ENCODE results near the gene COPS8.

COPS8 gene

GRCh38 chr2:237065071-237065377, 20.7 kb upstream of the COPS8 start:
- Histone ChIP-seq H2BK12ac (ENCODE audit: low read length in 2 of 2) (no peak overlapping the region), H2BK15ac (ENCODE audit: low read depth, poor library complexity, severe bottlenecking) (no peak overlapping the region), H2AFZ (ENCODE audit: low read depth, low read length) (no peak overlapping the region), H2BK5ac (ENCODE audit: low read depth, low read length, poor library complexity, severe bottlenecking) (no peak overlapping the region), H3K79me1 (replicated peaks; ENCODE audit: low read length, poor library complexity, severe bottlenecking) (no peaks in the 10 kb centered on the region), H3K4me2 (ENCODE audit: low read length, poor library complexity, severe bottlenecking) (no peak overlapping the region), H3K9ac (ENCODE audit: low read length) (no peak overlapping the region), H4K8ac (ENCODE audit: low read length) (no peak overlapping the region), H3K4me1 (ENCODE audit: control insufficient read depth, insufficient read depth, low read depth, low read length) (peaks cover 4% of the 10 kb centered on the region), H2BK120ac (ENCODE audit: low read depth, low read length) (no peak overlapping the region), H3K36me3 (ENCODE audit: control insufficient read depth in 1 of 2, insufficient read depth in 2 of 2, low read depth in 1 of 2, low read length in 2 of 2) (no peaks in the 10 kb centered on the region), H3K14ac (ENCODE audit: low read length in 2 of 2) (no peak overlapping the region), H3K27ac (ENCODE audit: low read length, poor library complexity, severe bottlenecking) (no peak overlapping the region), H3K18ac (ENCODE audit: low read depth in 1 of 2, low read length in 2 of 2) (no peak overlapping the region), H2AK5ac (ENCODE audit: low read length, severe bottlenecking) (no peak overlapping the region), H3K23ac (ENCODE audit: low read length in 2 of 2) (no peak overlapping the region), H3K9me3 (ENCODE audit: control insufficient read depth, low read length) (no peaks in the 10 kb centered on the region), H3K27me3 (ENCODE audit: control insufficient read depth in 1 of 2, insufficient read depth in 1 of 2, low read length in 2 of 2) (peaks cover 0 to 4% of the 10 kb centered on the region in 2 experiments), H3K4me3 (ENCODE audit: insufficient read depth in 1 of 2, low read depth in 1 of 2, low read length in 2 of 2) (no peak overlapping the region), H4K91ac (ENCODE audit: low read length) (no peak overlapping the region), H3K4ac (ENCODE audit: low read depth in 1 of 2, low read length in 2 of 2) (no peak overlapping the region)
- DNase-seq = no peak
- 94% methylated on average over 2 of the region's 2 CpGs for WGBS

DNA sequence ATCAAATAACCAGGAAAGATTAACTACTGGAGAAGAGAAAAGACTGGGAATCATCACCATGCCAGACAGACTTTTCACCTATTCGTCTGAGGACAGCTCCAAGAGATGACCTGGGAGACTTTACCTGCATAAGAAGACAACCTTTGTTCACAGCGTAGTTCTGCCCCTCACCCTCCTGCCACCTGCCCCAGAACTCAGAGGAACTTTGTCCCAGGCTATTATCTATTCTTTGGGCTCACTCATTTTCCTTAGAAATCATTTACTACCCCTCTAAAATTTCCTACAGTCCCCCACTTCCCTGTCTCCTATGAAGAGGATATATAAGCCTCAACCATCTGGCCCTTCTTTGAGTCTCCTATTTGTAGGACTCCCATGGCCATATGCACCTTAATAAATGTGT, 19.3 kb upstream of the COPS8 start:
- Histone ChIP-seq H2BK15ac (ENCODE audit: low read depth, poor library complexity, severe bottlenecking) (no peak overlapping the region), H3K36me3 (ENCODE audit: control insufficient read depth in 1 of 2, insufficient read depth in 2 of 2, low read depth in 1 of 2, low read length in 2 of 2) (no peaks in the 10 kb centered on the region), H3K23ac (ENCODE audit: low read length in 2 of 2) (no peak overlapping the region), H3K4me3 (ENCODE audit: insufficient read depth in 1 of 2, low read depth in 1 of 2, low read length in 2 of 2) (no peak overlapping the region), H3K27me3 (ENCODE audit: control insufficient read depth in 1 of 2, insufficient read depth in 1 of 2, low read length in 2 of 2) (peaks cover 0 to 1% of the 10 kb centered on the region in 2 experiments), H3K4ac (ENCODE audit: low read depth in 1 of 2, low read length in 2 of 2) (no peak overlapping the region), H3K27ac (ENCODE audit: low read length, poor library complexity, severe bottlenecking) (no peak overlapping the region), H2BK120ac (ENCODE audit: low read depth, low read length) (no peak overlapping the region), H3K18ac (ENCODE audit: low read depth in 1 of 2, low read length in 2 of 2) (no peak overlapping the region), H4K8ac (ENCODE audit: low read length) (no peak overlapping the region), H3K4me2 (ENCODE audit: low read length, poor library complexity, severe bottlenecking) (no peak overlapping the region), H2BK12ac (ENCODE audit: low read length in 2 of 2) (no peak overlapping the region), H2AFZ (ENCODE audit: low read depth, low read length) (no peak overlapping the region), H3K4me1 (ENCODE audit: control insufficient read depth, insufficient read depth, low read depth, low read length) (peaks cover 4% of the 10 kb centered on the region), H3K9ac (ENCODE audit: low read length) (no peak overlapping the region), H3K14ac (ENCODE audit: low read length in 2 of 2) (no peak overlapping the region), H3K9me3 (ENCODE audit: control insufficient read depth, low read length) (peaks cover 5% of the 10 kb centered on the region), H4K91ac (ENCODE audit: low read length) (no peak overlapping the region), H2BK5ac (ENCODE audit: low read depth, low read length, poor library complexity, severe bottlenecking) (no peak overlapping the region), H2AK5ac (ENCODE audit: low read length, severe bottlenecking) (no peak overlapping the region), H3K79me1 (replicated peaks; ENCODE audit: low read length, poor library complexity, severe bottlenecking) (no peaks in the 10 kb centered on the region)
- WGBS = 92% methylated on average over 2 of the region's 2 CpGs
- no peak for DNase-seq

DNA sequence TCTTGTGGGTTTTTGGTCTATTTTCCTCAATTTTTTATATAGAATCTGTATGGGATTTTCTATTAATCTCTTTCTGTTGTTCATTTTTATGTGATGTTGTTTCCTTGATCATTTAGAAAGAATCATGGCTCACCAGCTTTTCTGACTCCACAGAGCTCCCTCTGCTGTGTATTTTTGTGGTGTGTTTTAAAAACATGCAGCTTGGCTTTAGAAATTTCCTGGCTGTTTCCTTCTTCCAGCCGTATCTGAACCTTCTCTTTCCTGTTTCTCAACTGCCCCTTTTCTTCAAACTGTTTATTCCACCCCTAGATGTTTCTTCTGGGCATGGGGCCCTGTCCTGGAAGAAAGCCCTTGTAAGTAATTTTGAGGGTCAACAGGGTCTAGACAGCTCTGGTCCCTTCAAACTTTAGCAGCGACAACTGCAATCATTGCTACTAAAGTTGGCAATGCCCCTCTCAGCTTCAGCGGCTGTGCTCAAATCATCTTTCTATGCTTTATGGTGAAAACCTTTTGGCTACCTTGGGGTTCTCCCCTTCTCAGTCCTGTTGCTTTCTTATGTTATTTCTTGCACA, 17.6 kb upstream of the COPS8 start:
- Histone ChIP-seq H3K23ac (ENCODE audit: low read length in 2 of 2) (no peak overlapping the region), H3K9ac (ENCODE audit: low read length) (peak overlapping the region; percentile 37), H3K27ac (ENCODE audit: low read length, poor library complexity, severe bottlenecking) (no peak overlapping the region), H3K4me1 (ENCODE audit: control insufficient read depth, insufficient read depth, low read depth, low read length) (no peaks in the 10 kb centered on the region), H2BK15ac (ENCODE audit: low read depth, poor library complexity, severe bottlenecking) (no peak overlapping the region), H3K4ac (ENCODE audit: low read depth in 1 of 2, low read length in 2 of 2) (no peak overlapping the region), H3K9me3 (ENCODE audit: control insufficient read depth, low read length) (peaks cover 5% of the 10 kb centered on the region), H2BK5ac (ENCODE audit: low read depth, low read length, poor library complexity, severe bottlenecking) (no peak overlapping the region), H2BK120ac (ENCODE audit: low read depth, low read length) (no peak overlapping the region), H3K79me1 (replicated peaks; ENCODE audit: low read length, poor library complexity, severe bottlenecking) (no peaks in the 10 kb centered on the region), H3K18ac (ENCODE audit: low read depth in 1 of 2, low read length in 2 of 2) (peak overlapping the region in 1 of 2 experiments; percentile 41), H3K4me3 (ENCODE audit: insufficient read depth in 1 of 2, low read depth in 1 of 2, low read length in 2 of 2) (no peak overlapping the region), H2AFZ (ENCODE audit: low read depth, low read length) (no peak overlapping the region), H3K36me3 (ENCODE audit: control insufficient read depth in 1 of 2, insufficient read depth in 2 of 2, low read depth in 1 of 2, low read length in 2 of 2) (no peaks in the 10 kb centered on the region), H2AK5ac (ENCODE audit: low read length, severe bottlenecking) (no peak overlapping the region), H3K14ac (ENCODE audit: low read length in 2 of 2) (no peak overlapping the region), H2BK12ac (ENCODE audit: low read length in 2 of 2) (no peak overlapping the region), H4K91ac (ENCODE audit: low read length) (no peak overlapping the region), H4K8ac (ENCODE audit: low read length) (no peak overlapping the region), H3K4me2 (ENCODE audit: low read length, poor library complexity, severe bottlenecking) (no peak overlapping the region), H3K27me3 (ENCODE audit: control insufficient read depth in 1 of 2, insufficient read depth in 1 of 2, low read length in 2 of 2) (no peaks in the 10 kb centered on the region)
- WGBS = 98% methylated on average over 2 of the region's 3 CpGs
- DNase-seq = no peak

- no peak overlapping the region for H2AFZ ChIP-seq (ENCODE audit: low read depth, low read length)
- H3K4me1 ChIP-seq (ENCODE audit: control insufficient read depth, insufficient read depth, low read depth, low read length) = peaks cover 9% of the 10 kb centered on the region
- no peak overlapping the region for H3K4me3 ChIP-seq (ENCODE audit: insufficient read depth in 1 of 2, low read depth in 1 of 2, low read length in 2 of 2)
- H3K14ac ChIP-seq (ENCODE audit: low read length in 2 of 2) = no peak overlapping the region
- H2AK5ac ChIP-seq (ENCODE audit: low read length, severe bottlenecking) = no peak overlapping the region
- no peak overlapping the region for H3K4me2 ChIP-seq (ENCODE audit: low read length, poor library complexity, severe bottlenecking)
- peak overlapping the region; percentile 78 for H3K9ac ChIP-seq (ENCODE audit: low read length)
- 86% methylated on average over 24 of the region's 24 CpGs for WGBS
- no peak overlapping the region for H3K27ac ChIP-seq (ENCODE audit: low read length, poor library complexity, severe bottlenecking)
- H3K79me1 ChIP-seq (replicated peaks; ENCODE audit: low read length, poor library complexity, severe bottlenecking) = no peaks in the 10 kb centered on the region
- no peak overlapping the region for H2BK120ac ChIP-seq (ENCODE audit: low read depth, low read length)
- H2BK15ac ChIP-seq (ENCODE audit: low read depth, poor library complexity, severe bottlenecking) = no peak overlapping the region
- H3K23ac ChIP-seq (ENCODE audit: low read length in 2 of 2) = no peak overlapping the region
- H3K27me3 ChIP-seq (ENCODE audit: control insufficient read depth in 1 of 2, insufficient read depth in 1 of 2, low read length in 2 of 2) = no peaks in the 10 kb centered on the region
- DNase-seq = peak; percentile 69
- H2BK12ac ChIP-seq (ENCODE audit: low read length in 2 of 2) = no peak overlapping the region
- no peaks in the 10 kb centered on the region for H3K36me3 ChIP-seq (ENCODE audit: control insufficient read depth in 1 of 2, insufficient read depth in 2 of 2, low read depth in 1 of 2, low read length in 2 of 2)
- H2BK5ac ChIP-seq (ENCODE audit: low read depth, low read length, poor library complexity, severe bottlenecking) = no peak overlapping the region
- H4K91ac ChIP-seq (ENCODE audit: low read length) = no peak overlapping the region
- H4K8ac ChIP-seq (ENCODE audit: low read length) = no peak overlapping the region
- H3K18ac ChIP-seq (ENCODE audit: low read depth in 1 of 2, low read length in 2 of 2) = peak overlapping the region in 1 of 2 experiments; percentile 30
- H3K4ac ChIP-seq (ENCODE audit: low read depth in 1 of 2, low read length in 2 of 2) = peak overlapping the region in 1 of 2 experiments; percentile 2
- H3K9me3 ChIP-seq (ENCODE audit: control insufficient read depth, low read length) = peaks cover 5% of the 10 kb centered on the region
Measured at GRCh38 chr2:237072067-237072931, 13.4 kb upstream of the COPS8 start.

Measured in mesenchymal stem cell (in vitro differentiated cells and primary cell).